Tibial nerve (tissue), 4 donors: ENCODE measurements around the gene HRH2. TPM values are rescaled to one million over a fixed set of nuclear protein-coding genes. Genes with fewer than 3 reads are reported as not detected.
"Not testable (repeated sequence)": the region's sequence is repeated elsewhere in the genome, so short reads cannot be mapped to it uniquely, and the experiment has no call there.

ENCODE experiments used
- DNase-seq, 2 donors: peaks; one replicate each; pipeline ENCODE4 v3.0.0-alpha.2; 2019; ENCODE audit warnings: low spot score in 2 of 2
- H3K27ac ChIP-seq, 4 donors: fragments of 200-600 bp; sonication (generic) in 3 of 4; one replicate each; pipeline ENCODE4 v1.5.1; 2017 to 2019; ENCODE audit warnings: mild to moderate bottlenecking in 1 of 4
- H3K27me3 ChIP-seq, 2 donors: fragments of 200-600 bp; sonication (generic) in 1 of 2; one replicate each; pipeline versions ENCODE4 v1.5.1 to v1.6.0; 2017 to 2019
- H3K36me3 ChIP-seq, 3 donors: fragments of 200-600 bp; sonication (generic); one replicate each; pipeline ENCODE4 v1.5.1; 2018 to 2019
- H3K4me1 ChIP-seq, 4 donors: fragments of 200-600 bp; sonication (generic) in 3 of 4; one replicate each; pipeline ENCODE4 v1.5.1; 2017 to 2019
- H3K4me3 ChIP-seq, 4 donors: fragments of 200-600 bp; sonication (generic) in 3 of 4; one replicate each; pipeline ENCODE4 v1.5.1; 2017 to 2019; ENCODE audit warnings: mild to moderate bottlenecking in 1 of 4, moderate library complexity in 1 of 4
- H3K9me3 ChIP-seq, 4 donors: fragments of 200-600 bp; sonication (generic) in 3 of 4; one replicate each; pipeline ENCODE4 v1.5.1; 2017 to 2019
- CTCF ChIP-seq, 5 experiments: fragments of 200-600 bp in 3 of 5; fragments of 450-650 bp in 2 of 5; sonication (generic) in 3 of 5; IDR thresholded peaks; one replicate each; pipeline ENCODE4 v1.5.1; 2016 to 2019; ENCODE audit warnings: antibody characterized with exemption in 5 of 5, mild to moderate bottlenecking in 3 of 5, moderate library complexity in 2 of 5
- EP300 ChIP-seq, 2 donors: sonication (generic); formaldehyde crosslinking; IDR thresholded peaks; one replicate each; pipeline ENCODE4 v1.6.1; 2017; ENCODE audit warnings: antibody characterized with exemption in 2 of 2, mild to moderate bottlenecking in 1 of 2
- POLR2A ChIP-seq, 2 donors: fragments of 450-650 bp; IDR thresholded peaks; one replicate each; pipeline ENCODE4 v1.6.1; 2017; ENCODE audit warnings: antibody characterized with exemption in 2 of 2, mild to moderate bottlenecking in 2 of 2, moderate library complexity in 2 of 2
- WGBS, 2 donors: methylation state at CpG; one replicate each; pipeline ENCODE4 v1.1.5; 2018; 5-methylcytosine and 5-hydroxymethylcytosine counted together
- small RNA-seq: library from RNA; depleted of rRNA; stranded (forward); fragments of <200 nt; gene quantifications from one replicate; pipeline ENCODE3, GENCODE V24; 2016
- total RNA-seq, 4 donors: library from RNA; depleted of rRNA; stranded (reverse); fragments of >200 nt; gene quantifications; one replicate each; pipeline ENCODE4 v1.1.0, GENCODE V29; 2016

The HRH2 gene
- total RNA-seq, 4 donors from 2014 or later, result 0.84 to 9.3 (median 3.4) TPM

- Histone ChIP-seq H3K27ac (no peak overlapping the region), H3K9me3 (no peaks in the 10 kb centered on the region), H3K4me1 (no peaks in the 10 kb centered on the region), H3K27me3 (no peaks in the 10 kb centered on the region), H3K4me3 (no peak overlapping the region), H3K36me3 (no peaks in the 10 kb centered on the region)
- TF ChIP-seq CTCF (IDR thresholded peaks at IDR 0.05) (no peak), POLR2A (IDR thresholded peaks at IDR 0.05) (no peak), EP300 (IDR thresholded peaks at IDR 0.05) (no peak)
- DNase-seq, result no peak
- 86 to 90% methylated on average over 5 of the region's 5 CpGs for WGBS, 2 donors
Measured at GRCh38 chr5:175751369-175751768, 93.5 kb downstream of the HRH2 start.

- Histone ChIP-seq H3K27ac (no peak overlapping the region), H3K4me1 (no peaks in the 10 kb centered on the region), H3K9me3 (no peaks in the 10 kb centered on the region), H3K27me3 (no peaks in the 10 kb centered on the region), H3K4me3 (no peak overlapping the region), H3K36me3 (no peaks in the 10 kb centered on the region)
- no peak for DNase-seq
- TF ChIP-seq CTCF (IDR thresholded peaks at IDR 0.05) (no peak), EP300 (IDR thresholded peaks at IDR 0.05) (no peak), POLR2A (IDR thresholded peaks at IDR 0.05) (no peak)
- 58 to 60% methylated on average over 9 to 10 of the region's 10 CpGs for WGBS, 2 donors
Measured at GRCh38 chr5:175752826-175753535, 95.1 kb downstream of the HRH2 start.

- Histone ChIP-seq H3K27me3 (no peaks in the 10 kb centered on the region), H3K9me3 (no peaks in the 10 kb centered on the region)
- WGBS, 2 donors, result 69 to 74% methylated on average over 19 of the region's 19 CpGs
Measured at GRCh38 chr5:175753536-175754402, 95.9 kb downstream of the HRH2 start.

GRCh38 chr5:175759991-175760390, 102.1 kb downstream of the HRH2 start:
- 57 to 72% methylated on average over 1 of the region's 1 CpG for WGBS, 2 donors
- H3K27me3 ChIP-seq, H3K36me3 ChIP-seq, DNase-seq, H3K4me1 ChIP-seq, H3K9me3 ChIP-seq, H3K4me3 ChIP-seq, H3K27ac ChIP-seq: not testable (repeated sequence)

More at GRCh38 chr5:175753536-175754402, 95.9 kb downstream of the HRH2 start:
- no peak for TF ChIP-seq POLR2A (IDR thresholded peaks at IDR 0.05)
- no peak for TF ChIP-seq CTCF (IDR thresholded peaks at IDR 0.05)
- TF ChIP-seq EP300 (IDR thresholded peaks at IDR 0.05), result no peak
- Histone ChIP-seq H3K27ac (no peak overlapping the region), H3K4me1 (no peaks in the 10 kb centered on the region), H3K4me3 (no peak overlapping the region), H3K36me3 (no peaks in the 10 kb centered on the region)
- DNase-seq, result no peak

Small RNA genes lying within 50 kb of the gene (small RNA-seq; reads per million reads assigned to genes)
- not detected for gene RN7SKP148
- gene RNU6-226P, result not detected

Other genes with a start within 250 kb of the HRH2 start
- under 1 TPM in 1 of 4 donors, not detected in 3; 0.21 TPM for gene DRD1, start 213.9 kb upstream of the HRH2 start, total RNA-seq
- gene SFXN1, start 179.5 kb upstream of the HRH2 start, total RNA-seq, result 10 to 100 TPM; 14.4 to 26.9 (median 19.0) TPM
- not detected for gene CPLX2, start 213.5 kb downstream of the HRH2 start, total RNA-seq